ENCODE measurements around the gene PLD6.
"Not testable (repeated sequence)": the region's sequence is repeated elsewhere in the genome, so short reads cannot be mapped to it uniquely, and the experiment has no call there.

Gene PLD6

GRCh38 chr17:17191961-17192381, 14.2 kb downstream of the PLD6 start:
- no peak overlapping the region for H3K4me3 ChIP-seq (ENCODE audit: low read length)
- H3K36me3 ChIP-seq (ENCODE audit: control insufficient read depth, low read depth, low read length), result no peaks in the 10 kb centered on the region
- no peak overlapping the region for H3K27ac ChIP-seq (ENCODE audit: low read length)
- no peaks in the 10 kb centered on the region for H3K4me1 ChIP-seq (ENCODE audit: control insufficient read depth, low read depth, low read length)
- H3K9ac ChIP-seq (ENCODE audit: low read length), result no peak overlapping the region
- no peaks in the 10 kb centered on the region for H3K9me3 ChIP-seq (ENCODE audit: control insufficient read depth, low read depth, low read length)
- no peaks in the 10 kb centered on the region for H3K27me3 ChIP-seq (ENCODE audit: control insufficient read depth, insufficient read depth, low read length)

GRCh38 chr17:17191346-17191792, 14.8 kb downstream of the PLD6 start:
- no peak overlapping the region for H3K4me3 ChIP-seq (ENCODE audit: low read length)
- H3K9me3 ChIP-seq (ENCODE audit: control insufficient read depth, low read depth, low read length), result no peaks in the 10 kb centered on the region
- H3K36me3 ChIP-seq (ENCODE audit: control insufficient read depth, low read depth, low read length), result no peaks in the 10 kb centered on the region
- no peaks in the 10 kb centered on the region for H3K4me1 ChIP-seq (ENCODE audit: control insufficient read depth, low read depth, low read length)
- no peak overlapping the region for H3K9ac ChIP-seq (ENCODE audit: low read length)
- H3K27me3 ChIP-seq (ENCODE audit: control insufficient read depth, insufficient read depth, low read length), result no peaks in the 10 kb centered on the region
- H3K27ac ChIP-seq (ENCODE audit: low read length), result no peak overlapping the region

- no peaks in the 10 kb centered on the region for H3K4me1 ChIP-seq (ENCODE audit: control insufficient read depth, low read depth, low read length)
- H3K27me3 ChIP-seq (ENCODE audit: control insufficient read depth, insufficient read depth, low read length), result no peaks in the 10 kb centered on the region
- no peaks in the 10 kb centered on the region for H3K9me3 ChIP-seq (ENCODE audit: control insufficient read depth, low read depth, low read length)
- no peak overlapping the region for H3K27ac ChIP-seq (ENCODE audit: low read length)
- no peaks in the 10 kb centered on the region for H3K36me3 ChIP-seq (ENCODE audit: control insufficient read depth, low read depth, low read length)
- no peak overlapping the region for H3K4me3 ChIP-seq (ENCODE audit: low read length)
- no peak overlapping the region for H3K9ac ChIP-seq (ENCODE audit: low read length)
Measured at GRCh38 chr17:17190188-17190587, 15.9 kb downstream of the PLD6 start.

DNA sequence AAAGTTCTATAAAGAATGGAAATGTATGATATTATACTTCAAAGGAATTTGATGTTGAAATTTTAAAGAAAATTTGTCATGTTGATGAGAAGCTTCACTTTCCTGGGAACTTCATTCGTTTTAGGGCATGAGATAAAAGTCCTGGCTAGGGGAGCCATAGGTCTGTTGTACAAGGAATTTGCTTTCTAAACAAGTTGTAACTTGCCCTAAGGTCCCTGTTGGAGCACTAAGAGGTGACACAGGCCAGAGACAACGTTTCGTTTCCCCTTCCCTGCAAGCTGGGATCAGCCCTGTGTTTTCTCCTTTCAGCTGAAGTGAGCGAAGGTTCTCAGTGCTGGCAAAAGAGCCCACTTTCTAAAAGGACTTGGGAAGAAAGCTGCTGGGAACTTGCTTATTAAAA, 16.6 kb downstream of the PLD6 start:
- Histone ChIP-seq H3K9me3 (ENCODE audit: control insufficient read depth, low read depth, low read length) (no peaks in the 10 kb centered on the region), H3K27ac (ENCODE audit: low read length) (no peak overlapping the region), H3K36me3 (ENCODE audit: control insufficient read depth, low read depth, low read length) (no peaks in the 10 kb centered on the region), H3K4me3 (ENCODE audit: low read length) (no peak overlapping the region), H3K4me1 (ENCODE audit: control insufficient read depth, low read depth, low read length) (no peaks in the 10 kb centered on the region), H3K9ac (ENCODE audit: low read length) (no peak overlapping the region), H3K27me3 (ENCODE audit: control insufficient read depth, insufficient read depth, low read length) (no peaks in the 10 kb centered on the region)

- Histone ChIP-seq H3K27ac (ENCODE audit: low read length) (no peak overlapping the region), H3K4me3 (ENCODE audit: low read length) (no peak overlapping the region), H3K36me3 (ENCODE audit: control insufficient read depth, low read depth, low read length) (peaks cover 7% of the 10 kb centered on the region), H3K9ac (ENCODE audit: low read length) (no peak overlapping the region), H3K27me3 (ENCODE audit: control insufficient read depth, insufficient read depth, low read length) (no peaks in the 10 kb centered on the region), H3K9me3 (ENCODE audit: control insufficient read depth, low read depth, low read length) (no peaks in the 10 kb centered on the region), H3K4me1 (ENCODE audit: control insufficient read depth, low read depth, low read length) (no peaks in the 10 kb centered on the region)
Measured at GRCh38 chr17:17188586-17188985, 17.5 kb downstream of the PLD6 start.

GRCh38 chr17:17186551-17187505, 19.3 kb downstream of the PLD6 start:
- H3K4me1 ChIP-seq (ENCODE audit: control insufficient read depth, low read depth, low read length), result no peaks in the 10 kb centered on the region
- H3K9me3 ChIP-seq (ENCODE audit: control insufficient read depth, low read depth, low read length), result no peaks in the 10 kb centered on the region
- H3K27ac ChIP-seq (ENCODE audit: low read length), result no peak overlapping the region
- H3K4me3 ChIP-seq (ENCODE audit: low read length), result no peak overlapping the region
- no peak overlapping the region for H3K9ac ChIP-seq (ENCODE audit: low read length)
- H3K36me3 ChIP-seq (ENCODE audit: control insufficient read depth, low read depth, low read length), result peaks cover 7% of the 10 kb centered on the region
- no peaks in the 10 kb centered on the region for H3K27me3 ChIP-seq (ENCODE audit: control insufficient read depth, insufficient read depth, low read length)

GRCh38 chr17:17186051-17186450, 20.1 kb downstream of the PLD6 start:
- no peak overlapping the region for H3K27ac ChIP-seq (ENCODE audit: low read length)

GRCh38 chr17:17184985-17185757, 21.0 kb downstream of the PLD6 start:
- not testable (repeated sequence) for H3K9me3 ChIP-seq (ENCODE audit: control insufficient read depth, low read depth, low read length); H3K4me1 ChIP-seq (ENCODE audit: control insufficient read depth, low read depth, low read length); H3K27ac ChIP-seq (ENCODE audit: low read length); H3K4me3 ChIP-seq (ENCODE audit: low read length); H3K9ac ChIP-seq (ENCODE audit: low read length); H3K27me3 ChIP-seq (ENCODE audit: control insufficient read depth, insufficient read depth, low read length)
- peaks cover 16% of the 10 kb centered on the region for H3K36me3 ChIP-seq (ENCODE audit: control insufficient read depth, low read depth, low read length)

More at GRCh38 chr17:17186051-17186450, 20.1 kb downstream of the PLD6 start:
- no peaks in the 10 kb centered on the region for H3K27me3 ChIP-seq (ENCODE audit: control insufficient read depth, insufficient read depth, low read length)
- H3K4me3 ChIP-seq (ENCODE audit: low read length), result no peak overlapping the region
- H3K4me1 ChIP-seq (ENCODE audit: control insufficient read depth, low read depth, low read length), result no peaks in the 10 kb centered on the region
- no peaks in the 10 kb centered on the region for H3K9me3 ChIP-seq (ENCODE audit: control insufficient read depth, low read depth, low read length)
- H3K9ac ChIP-seq (ENCODE audit: low read length), result no peak overlapping the region
- H3K36me3 ChIP-seq (ENCODE audit: control insufficient read depth, low read depth, low read length), result peaks cover 7% of the 10 kb centered on the region

GRCh38 chr17:17183744-17184143, 22.4 kb downstream of the PLD6 start:
- Histone ChIP-seq H3K27ac (ENCODE audit: low read length) (no peak overlapping the region), H3K9ac (ENCODE audit: low read length) (no peak overlapping the region), H3K27me3 (ENCODE audit: control insufficient read depth, insufficient read depth, low read length) (no peaks in the 10 kb centered on the region), H3K4me3 (ENCODE audit: low read length) (no peak overlapping the region), H3K9me3 (ENCODE audit: control insufficient read depth, low read depth, low read length) (no peaks in the 10 kb centered on the region), H3K36me3 (ENCODE audit: control insufficient read depth, low read depth, low read length) (peaks cover 24% of the 10 kb centered on the region), H3K4me1 (ENCODE audit: control insufficient read depth, low read depth, low read length) (no peaks in the 10 kb centered on the region)

DNA sequence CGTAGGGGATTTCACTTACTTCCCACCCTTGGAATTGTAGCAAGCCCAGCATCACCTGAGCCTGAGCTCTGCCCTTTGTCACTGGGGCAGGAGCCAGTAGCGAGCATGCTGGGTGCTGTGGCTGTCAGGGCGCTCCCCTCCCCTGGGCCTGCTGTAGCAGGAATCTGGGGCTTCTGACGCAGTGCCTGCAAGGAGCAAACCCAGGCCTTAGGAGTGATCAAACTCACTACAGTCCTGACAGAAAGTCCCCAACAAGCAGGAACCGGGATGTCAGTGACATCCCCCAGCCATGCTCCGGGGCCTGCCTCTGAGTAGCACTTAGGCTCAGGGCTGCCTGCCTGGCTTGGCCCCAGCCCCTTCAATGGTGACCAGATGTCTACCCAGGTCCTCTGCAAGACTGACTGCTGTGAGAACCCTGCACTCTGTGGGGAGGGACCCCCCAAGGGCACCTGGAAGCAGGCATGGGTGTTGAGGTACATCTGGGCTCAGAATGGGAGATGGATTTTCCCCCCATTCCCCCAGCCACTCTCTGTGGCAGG, 23.5 kb downstream of the PLD6 start:
- Histone ChIP-seq H3K9ac (ENCODE audit: low read length) (no peak overlapping the region), H3K27me3 (ENCODE audit: control insufficient read depth, insufficient read depth, low read length) (no peaks in the 10 kb centered on the region), H3K27ac (ENCODE audit: low read length) (no peak overlapping the region), H3K4me3 (ENCODE audit: low read length) (no peak overlapping the region), H3K4me1 (ENCODE audit: control insufficient read depth, low read depth, low read length) (no peaks in the 10 kb centered on the region), H3K9me3 (ENCODE audit: control insufficient read depth, low read depth, low read length) (no peaks in the 10 kb centered on the region), H3K36me3 (ENCODE audit: control insufficient read depth, low read depth, low read length) (peaks cover 32% of the 10 kb centered on the region)
